ENCODE results near the gene MESD. TPM values are rescaled to one million over a fixed set of nuclear protein-coding genes. Genes with fewer than 3 reads are reported as not detected.
A peak's percentile ranks its signal among the peaks of the same experiment; 100 is the strongest.

Gene MESD
- total and polyA plus RNA-seq, 9 of the 15 experiments (the other 6 are each of a cell fraction or from before 2014, with no cell fraction given) = 11.3 to 39.7 (median 22.8) TPM

DNA sequence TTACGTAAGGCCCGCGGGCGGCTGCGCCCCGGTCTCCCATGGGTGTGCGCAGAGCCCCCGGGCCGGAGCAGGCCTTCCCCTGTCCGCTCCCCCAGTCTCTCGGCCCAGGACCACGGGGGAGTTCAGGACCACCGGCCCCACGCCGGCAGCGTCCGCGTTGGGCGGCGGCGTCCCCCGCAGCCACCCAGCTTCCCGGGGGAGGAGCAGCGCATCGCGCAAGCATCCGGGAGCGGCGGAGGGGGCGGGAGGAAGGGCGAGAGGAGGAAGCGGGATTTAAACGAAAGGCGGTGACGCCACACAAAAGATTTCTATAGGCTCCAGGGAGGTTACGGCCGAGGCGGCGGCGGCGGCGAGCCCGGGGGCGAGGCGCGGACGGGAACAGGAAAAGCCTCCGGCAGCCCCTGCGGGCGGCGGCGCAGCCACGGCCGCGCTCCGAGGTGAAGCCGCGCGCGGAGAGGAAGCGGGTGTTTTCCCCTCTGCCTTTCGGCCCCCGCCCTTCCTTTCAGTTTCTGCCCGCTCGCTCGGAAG, 11.1 kb upstream of the MESD start, which contains the start of gene TLNRD1 (continued):
- no peak for TF ChIP-seq RREB1 (CRISPR knock-in tag; IDR thresholded peaks at IDR 0.05)
- TF ChIP-seq DPF2 (IDR thresholded peaks at IDR 0.05) = no peak
- TF ChIP-seq BRD9 (IDR thresholded peaks at IDR 0.05; ENCODE audit: low read depth, partially characterized antibody) = no peak
- TF ChIP-seq GATA2 (CRISPR knock-in tag; IDR thresholded peaks at IDR 0.05) = no peak
- no peak for TF ChIP-seq ZNF830 (CRISPR knock-in tag; IDR thresholded peaks at IDR 0.05)
- TF ChIP-seq XRCC3 (IDR thresholded peaks at IDR 0.05) = no peak
- TF ChIP-seq CHCHD3 (CRISPR knock-in tag; IDR thresholded peaks at IDR 0.05) = no peak
- TF ChIP-seq ZNF79 (CRISPR knock-in tag; IDR thresholded peaks at IDR 0.05; ENCODE audit: low read depth) = no peak
- TF ChIP-seq ZNF282 (CRISPR knock-in tag; IDR thresholded peaks at IDR 0.05) = no peak
- no peak for TF ChIP-seq BRCA1 (IDR thresholded peaks at IDR 0.05)
- TF ChIP-seq BRCA1 (CRISPR knock-in tag; IDR thresholded peaks at IDR 0.05) = no peak
- TF ChIP-seq ESRRB (CRISPR knock-in tag; IDR thresholded peaks at IDR 0.05; ENCODE audit: borderline replicate concordance) = no peak
- no peak for TF ChIP-seq GTF2B (IDR thresholded peaks at IDR 0.05; ENCODE audit: extremely low read depth, insufficient read length)
- no peak for TF ChIP-seq E2F3 (CRISPR knock-in tag; IDR thresholded peaks at IDR 0.05)
- TF ChIP-seq SMAD1 (IDR thresholded peaks at IDR 0.05; ENCODE audit: low read depth, low read length, partially characterized antibody) = no peak
- no peak for TF ChIP-seq ZNF57 (CRISPR knock-in tag; IDR thresholded peaks at IDR 0.05)
- no peak; the same call in 1 of the 2 replicates for TF ChIP-seq CBX1 (IDR thresholded peaks at IDR 0.05; ENCODE audit: low read depth)
- TF ChIP-seq ARID3A (IDR thresholded peaks at IDR 0.05; ENCODE audit: borderline replicate concordance, low read depth, low read length) = no peak
- no peak for TF ChIP-seq ZNF12 (CRISPR knock-in tag; IDR thresholded peaks at IDR 0.05)
- no peak for TF ChIP-seq STAT5A (IDR thresholded peaks at IDR 0.05; ENCODE audit: borderline replicate concordance, low read length)
- no peak for TF ChIP-seq HNRNPUL1 (IDR thresholded peaks at IDR 0.05; ENCODE audit: low read length)
- no peak for TF ChIP-seq HLTF (IDR thresholded peaks at IDR 0.05)
- TF ChIP-seq SMAD2 (IDR thresholded peaks at IDR 0.05; ENCODE audit: low read depth, low read length) = no peak
- peak; percentile 2; the same call in 1 of the 2 replicates for TF ChIP-seq MYNN (IDR thresholded peaks at IDR 0.05)
- TF ChIP-seq MYNN (CRISPR knock-in tag; IDR thresholded peaks at IDR 0.05) = no peak
- TF ChIP-seq ZKSCAN1 (IDR thresholded peaks at IDR 0.05; ENCODE audit: low read depth, low read length) = no peak
